ENCODE measurements around the gene COL6A1. TPM values are rescaled to one million over a fixed set of nuclear protein-coding genes. Genes with fewer than 3 reads are reported as not detected.
"Not testable (repeated sequence)": the region's sequence is repeated elsewhere in the genome, so short reads cannot be mapped to it uniquely, and the experiment has no call there.

COL6A1 gene
- total RNA-seq, 1 experiment from 2014 or later, result 221 TPM

GRCh38 chr21:45951676-45952075 lies 29.9 kb upstream of the COL6A1 start (continued):
- no peak for TF ChIP-seq IRF2 (CRISPR knock-in tag; IDR thresholded peaks at IDR 0.05; ENCODE audit: borderline replicate concordance, low read depth)
- TF ChIP-seq, protein P1, sequence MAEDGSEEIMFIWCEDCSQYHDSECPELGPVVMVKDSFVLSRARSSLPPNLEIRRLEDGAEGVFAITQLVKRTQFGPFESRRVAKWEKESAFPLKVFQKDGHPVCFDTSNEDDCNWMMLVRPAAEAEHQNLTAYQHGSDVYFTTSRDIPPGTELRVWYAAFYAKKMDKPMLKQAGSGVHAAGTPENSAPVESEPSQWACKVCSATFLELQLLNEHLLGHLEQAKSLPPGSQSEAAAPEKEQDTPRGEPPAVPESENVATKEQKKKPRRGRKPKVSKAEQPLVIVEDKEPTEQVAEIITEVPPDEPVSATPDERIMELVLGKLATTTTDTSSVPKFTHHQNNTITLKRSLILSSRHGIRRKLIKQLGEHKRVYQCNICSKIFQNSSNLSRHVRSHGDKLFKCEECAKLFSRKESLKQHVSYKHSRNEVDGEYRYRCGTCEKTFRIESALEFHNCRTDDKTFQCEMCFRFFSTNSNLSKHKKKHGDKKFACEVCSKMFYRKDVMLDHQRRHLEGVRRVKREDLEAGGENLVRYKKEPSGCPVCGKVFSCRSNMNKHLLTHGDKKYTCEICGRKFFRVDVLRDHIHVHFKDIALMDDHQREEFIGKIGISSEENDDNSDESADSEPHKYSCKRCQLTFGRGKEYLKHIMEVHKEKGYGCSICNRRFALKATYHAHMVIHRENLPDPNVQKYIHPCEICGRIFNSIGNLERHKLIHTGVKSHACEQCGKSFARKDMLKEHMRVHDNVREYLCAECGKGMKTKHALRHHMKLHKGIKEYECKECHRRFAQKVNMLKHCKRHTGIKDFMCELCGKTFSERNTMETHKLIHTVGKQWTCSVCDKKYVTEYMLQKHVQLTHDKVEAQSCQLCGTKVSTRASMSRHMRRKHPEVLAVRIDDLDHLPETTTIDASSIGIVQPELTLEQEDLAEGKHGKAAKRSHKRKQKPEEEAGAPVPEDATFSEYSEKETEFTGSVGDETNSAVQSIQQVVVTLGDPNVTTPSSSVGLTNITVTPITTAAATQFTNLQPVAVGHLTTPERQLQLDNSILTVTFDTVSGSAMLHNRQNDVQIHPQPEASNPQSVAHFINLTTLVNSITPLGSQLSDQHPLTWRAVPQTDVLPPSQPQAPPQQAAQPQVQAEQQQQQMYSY (CRISPR knock-in tag; IDR thresholded peaks at IDR 0.05), result no peak

GRCh38 chr21:45952527-45952926 lies 29.0 kb upstream of the COL6A1 start:
- Mint-ChIP-seq H3K27me3 (ENCODE audit: low read depth) (peaks cover 21% of the 10 kb centered on the region), H3K9me3 (peaks cover 28% of the 10 kb centered on the region), H3K4me1 (peaks cover 14% of the 10 kb centered on the region)
- H3K4me3 Mint-ChIP-seq; CTCF ChIA-PET; ATAC-seq; H3K27ac Mint-ChIP-seq; POLR2A ChIA-PET; H3K36me3 Mint-ChIP-seq; DNase-seq (ENCODE audit: low spot score): not testable (repeated sequence)

GRCh38 chr21:45952974-45953373 lies 28.6 kb upstream of the COL6A1 start:
- ATAC-seq, result no peak

DNA sequence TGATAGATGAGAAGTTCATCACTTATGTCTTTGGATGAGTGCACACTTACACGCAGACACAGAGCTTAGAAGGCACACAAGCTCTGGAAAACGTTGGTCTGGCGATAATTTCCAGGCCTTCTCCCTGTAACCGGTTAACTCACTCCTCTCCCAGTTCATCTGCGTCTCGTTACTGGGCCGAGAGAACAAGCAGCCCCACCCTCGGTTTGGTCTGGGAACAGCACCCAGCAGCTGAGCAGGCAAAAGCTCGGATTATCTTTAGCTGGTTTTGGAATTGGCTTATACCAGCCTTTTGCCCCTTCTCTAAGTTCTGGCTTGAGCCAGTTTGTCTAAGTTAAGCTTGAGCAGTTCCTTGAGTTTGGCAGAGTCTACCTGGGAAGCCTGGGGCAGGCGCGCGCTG lies 27.3 kb upstream of the COL6A1 start:
- Mint-ChIP-seq H3K36me3 (peaks cover 11% of the 10 kb centered on the region), H3K4me1 (peaks cover 8% of the 10 kb centered on the region), H3K9me3 (peaks cover 43% of the 10 kb centered on the region), H3K4me3 (no peak overlapping the region), H3K27me3 (ENCODE audit: low read depth) (peaks cover 37% of the 10 kb centered on the region), H3K27ac (no peak overlapping the region)
- ATAC-seq, result peak; percentile 82
- DNase-seq (ENCODE audit: low spot score), result no peak
- ChIA-PET CTCF (interaction anchor here (0.6 to 2.0 kb wide), 11 partner anchors 16 to 398 kb away, joined by 3 to 13 read pairs (median 4); no protein-coding TSS in a partner anchor), POLR2A (interaction anchor here (0.7 kb wide), 1 partner anchor 18 kb away, joined by 5 read pairs; no protein-coding TSS in a partner anchor)
- TF ChIP-seq ZNF138 (CRISPR knock-in tag; conservative IDR thresholded peaks at IDR 0.05), result no peak
- TF ChIP-seq, protein P2, sequence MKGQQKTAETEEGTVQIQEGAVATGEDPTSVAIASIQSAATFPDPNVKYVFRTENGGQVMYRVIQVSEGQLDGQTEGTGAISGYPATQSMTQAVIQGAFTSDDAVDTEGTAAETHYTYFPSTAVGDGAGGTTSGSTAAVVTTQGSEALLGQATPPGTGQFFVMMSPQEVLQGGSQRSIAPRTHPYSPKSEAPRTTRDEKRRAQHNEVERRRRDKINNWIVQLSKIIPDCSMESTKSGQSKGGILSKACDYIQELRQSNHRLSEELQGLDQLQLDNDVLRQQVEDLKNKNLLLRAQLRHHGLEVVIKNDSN (CRISPR knock-in tag; IDR thresholded peaks at IDR 0.05), result no peak
- TF ChIP-seq NR3C1 (CRISPR knock-in tag; conservative IDR thresholded peaks at IDR 0.05; ENCODE audit: low read depth), result no peak
- TF ChIP-seq, protein P3, sequence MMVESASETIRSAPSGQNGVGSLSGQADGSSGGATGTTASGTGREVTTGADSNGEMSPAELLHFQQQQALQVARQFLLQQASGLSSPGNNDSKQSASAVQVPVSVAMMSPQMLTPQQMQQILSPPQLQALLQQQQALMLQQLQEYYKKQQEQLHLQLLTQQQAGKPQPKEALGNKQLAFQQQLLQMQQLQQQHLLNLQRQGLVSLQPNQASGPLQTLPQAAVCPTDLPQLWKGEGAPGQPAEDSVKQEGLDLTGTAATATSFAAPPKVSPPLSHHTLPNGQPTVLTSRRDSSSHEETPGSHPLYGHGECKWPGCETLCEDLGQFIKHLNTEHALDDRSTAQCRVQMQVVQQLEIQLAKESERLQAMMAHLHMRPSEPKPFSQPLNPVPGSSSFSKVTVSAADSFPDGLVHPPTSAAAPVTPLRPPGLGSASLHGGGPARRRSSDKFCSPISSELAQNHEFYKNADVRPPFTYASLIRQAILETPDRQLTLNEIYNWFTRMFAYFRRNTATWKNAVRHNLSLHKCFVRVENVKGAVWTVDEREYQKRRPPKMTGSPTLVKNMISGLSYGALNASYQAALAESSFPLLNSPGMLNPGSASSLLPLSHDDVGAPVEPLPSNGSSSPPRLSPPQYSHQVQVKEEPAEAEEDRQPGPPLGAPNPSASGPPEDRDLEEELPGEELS (CRISPR knock-in tag; IDR thresholded peaks at IDR 0.05), result no peak
- TF ChIP-seq, protein P4, sequence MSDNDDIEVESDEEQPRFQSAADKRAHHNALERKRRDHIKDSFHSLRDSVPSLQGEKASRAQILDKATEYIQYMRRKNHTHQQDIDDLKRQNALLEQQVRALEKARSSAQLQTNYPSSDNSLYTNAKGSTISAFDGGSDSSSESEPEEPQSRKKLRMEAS (CRISPR knock-in tag; IDR thresholded peaks at IDR 0.05), result no peak

More at GRCh38 chr21:45952974-45953373, 28.6 kb upstream of the COL6A1 start:
- H3K36me3 Mint-ChIP-seq, result 0 out of 2 replicates have a peak, but pooled peaks cover 3% of the 10 kb centered on the region
- H3K27me3 Mint-ChIP-seq (ENCODE audit: low read depth), result peaks cover 24% of the 10 kb centered on the region
- no peak overlapping the region for H3K27ac Mint-ChIP-seq
- peaks cover 30% of the 10 kb centered on the region for H3K9me3 Mint-ChIP-seq
- POLR2A ChIA-PET, result no interaction called here
- no peak for TF ChIP-seq SOX15 (CRISPR knock-in tag; IDR thresholded peaks at IDR 0.05)
- TF ChIP-seq ZNF671 (CRISPR knock-in tag; IDR thresholded peaks at IDR 0.05), result no peak
- DNase-seq (ENCODE audit: low spot score), result no peak
- H3K4me1 Mint-ChIP-seq, result peaks cover 14% of the 10 kb centered on the region
- H3K4me3 Mint-ChIP-seq, result no peak overlapping the region
- CTCF ChIA-PET, result interaction anchor here (2.0 kb wide), 1 partner anchor 31 kb away, joined by 13 read pairs; no protein-coding TSS in a partner anchor

DNA sequence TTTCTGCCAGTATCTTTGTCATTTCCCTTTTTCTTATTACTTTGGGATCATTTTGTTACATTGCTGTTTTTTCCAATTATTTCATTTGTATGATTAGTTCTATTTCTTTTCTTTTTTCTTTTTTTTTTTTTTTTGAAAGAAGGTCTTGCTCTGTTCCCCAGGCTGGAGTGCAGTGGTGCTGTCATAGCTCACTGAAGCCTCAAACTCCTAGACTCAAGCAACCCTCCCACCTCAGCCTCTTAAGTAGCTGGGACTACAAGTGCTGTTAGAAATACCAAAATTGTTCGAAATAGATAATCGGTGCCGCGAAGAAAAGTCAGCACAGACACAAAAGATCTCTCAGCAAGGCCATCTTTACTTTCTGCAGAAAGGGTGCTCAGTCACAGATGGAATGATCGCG lies 26.6 kb upstream of the COL6A1 start:
- POLR2A ChIA-PET, result interaction anchor here (0.7 kb wide), 1 partner anchor 19 kb away, joined by 5 read pairs; no protein-coding TSS in a partner anchor
- no peak for TF ChIP-seq ZNF532 (CRISPR knock-in tag; IDR thresholded peaks at IDR 0.05; ENCODE audit: borderline replicate concordance)
- TF ChIP-seq GABPB1 (CRISPR knock-in tag; IDR thresholded peaks at IDR 0.05), result no peak
- TF ChIP-seq, protein P3 (CRISPR knock-in tag; IDR thresholded peaks at IDR 0.05), result no peak
- TF ChIP-seq CREM (CRISPR knock-in tag; IDR thresholded peaks at IDR 0.05), result no peak
- TF ChIP-seq TEAD1 (CRISPR knock-in tag; IDR thresholded peaks at IDR 0.05), result no peak

More for the DNA sequence above, 26.6 kb upstream of the COL6A1 start:
- Mint-ChIP-seq H3K36me3 (peaks cover 12% of the 10 kb centered on the region), H3K27me3 (ENCODE audit: low read depth) (peaks cover 41% of the 10 kb centered on the region), H3K9me3 (peaks cover 47% of the 10 kb centered on the region), H3K4me1 (peaks cover 8% of the 10 kb centered on the region), H3K27ac (no peak overlapping the region), H3K4me3 (no peak overlapping the region)
- ATAC-seq (no peak), DNase-seq (ENCODE audit: low spot score) (no peak)
- CTCF ChIA-PET, result interaction anchor here (1.0 to 2.0 kb wide), 10 partner anchors 16 to 399 kb away, joined by 3 to 13 read pairs (median 3); no protein-coding TSS in a partner anchor
